ENCODE measurements around the gene RGS9BP. TPM values are rescaled to one million over a fixed set of nuclear protein-coding genes. Genes with fewer than 3 reads are reported as not detected.
A peak's percentile ranks its signal among the peaks of the same experiment; 100 is the strongest.
"Not testable (repeated sequence)": the region's sequence is repeated elsewhere in the genome, so short reads cannot be mapped to it uniquely, and the experiment has no call there.

RGS9BP gene
- total RNA-seq, 2 donors from 2014 or later, result 0.42 TPM; not detected in 1

DNA sequence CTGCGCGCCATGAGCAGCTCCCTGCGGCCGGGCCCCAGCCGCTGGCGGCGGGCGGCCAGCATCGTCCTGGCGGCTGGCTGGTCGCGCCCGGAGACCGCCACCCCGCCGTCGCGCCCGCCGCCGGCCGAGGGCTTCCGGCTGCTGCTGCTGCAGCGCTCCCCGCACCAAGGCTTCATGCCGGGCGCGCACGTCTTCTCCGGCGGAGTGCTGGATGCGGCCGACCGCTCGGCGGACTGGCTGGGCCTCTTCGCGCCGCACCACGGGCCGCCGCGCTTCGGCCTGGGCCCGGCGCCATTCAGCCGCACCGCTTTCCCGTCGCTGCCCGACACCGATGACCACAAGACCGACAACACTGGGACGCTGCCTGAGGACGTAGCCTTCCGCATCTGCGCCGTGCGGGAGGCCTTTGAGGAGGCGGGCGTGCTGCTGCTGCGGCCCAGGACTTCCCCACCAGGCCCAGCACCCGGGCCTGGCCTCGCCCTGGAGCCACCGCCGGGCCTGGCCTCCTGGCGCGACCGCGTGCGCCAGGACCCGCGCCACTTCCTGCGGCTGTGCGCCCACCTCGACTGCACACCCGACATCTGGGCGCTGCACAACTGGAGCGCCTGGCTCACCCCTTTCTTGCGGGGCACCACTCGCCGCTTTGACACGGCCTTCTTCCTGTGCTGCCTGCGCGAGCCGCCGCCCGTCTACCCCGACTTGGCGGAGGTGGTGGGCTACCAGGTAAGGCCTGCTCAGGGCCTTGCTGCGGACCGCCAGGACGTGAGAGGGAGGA lies 16.5 kb downstream of the RGS9BP start:
- peak; percentile 48 for ATAC-seq (ENCODE audit: insufficient number of reproducible peaks, low FRiP score, low read depth)
- peak overlapping the region; percentile 57 to 83 for H3K27ac ChIP-seq
- no peaks in the 10 kb centered on the region for H3K9me3 ChIP-seq
- peak overlapping the region; percentile 85 for H3K4me3 ChIP-seq
- no peak for DNase-seq (ENCODE audit: low spot score)
- peaks cover 27 to 38% of the 10 kb centered on the region in 2 donors for H3K4me1 ChIP-seq (ENCODE audit: control insufficient read depth in 1 of 2, low read depth in 2 of 2)
- TF ChIP-seq, protein P1, sequence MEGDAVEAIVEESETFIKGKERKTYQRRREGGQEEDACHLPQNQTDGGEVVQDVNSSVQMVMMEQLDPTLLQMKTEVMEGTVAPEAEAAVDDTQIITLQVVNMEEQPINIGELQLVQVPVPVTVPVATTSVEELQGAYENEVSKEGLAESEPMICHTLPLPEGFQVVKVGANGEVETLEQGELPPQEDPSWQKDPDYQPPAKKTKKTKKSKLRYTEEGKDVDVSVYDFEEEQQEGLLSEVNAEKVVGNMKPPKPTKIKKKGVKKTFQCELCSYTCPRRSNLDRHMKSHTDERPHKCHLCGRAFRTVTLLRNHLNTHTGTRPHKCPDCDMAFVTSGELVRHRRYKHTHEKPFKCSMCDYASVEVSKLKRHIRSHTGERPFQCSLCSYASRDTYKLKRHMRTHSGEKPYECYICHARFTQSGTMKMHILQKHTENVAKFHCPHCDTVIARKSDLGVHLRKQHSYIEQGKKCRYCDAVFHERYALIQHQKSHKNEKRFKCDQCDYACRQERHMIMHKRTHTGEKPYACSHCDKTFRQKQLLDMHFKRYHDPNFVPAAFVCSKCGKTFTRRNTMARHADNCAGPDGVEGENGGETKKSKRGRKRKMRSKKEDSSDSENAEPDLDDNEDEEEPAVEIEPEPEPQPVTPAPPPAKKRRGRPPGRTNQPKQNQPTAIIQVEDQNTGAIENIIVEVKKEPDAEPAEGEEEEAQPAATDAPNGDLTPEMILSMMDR (IDR thresholded peaks at IDR 0.05), result no peak
- H3K36me3 ChIP-seq, result no peaks in the 10 kb centered on the region
- H3K27me3 ChIP-seq (replicated peaks; ENCODE audit: insufficient read depth), result no peaks in the 10 kb centered on the region

DNA sequence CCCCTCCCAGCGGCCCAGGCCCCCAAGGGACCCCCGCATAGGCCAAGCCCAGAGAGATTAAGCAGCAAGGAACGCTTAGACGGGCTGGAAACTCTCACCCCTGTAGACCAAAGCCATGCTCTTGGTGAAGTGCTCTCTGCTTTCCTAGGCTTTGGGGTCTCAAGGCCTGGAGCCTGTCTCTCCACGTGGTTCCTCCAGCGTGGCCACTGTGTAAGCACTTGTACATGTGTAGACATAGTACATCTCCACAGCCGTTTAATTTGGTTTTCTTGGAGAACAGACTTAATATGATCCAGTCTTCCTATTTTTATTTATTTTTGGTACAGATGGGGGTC lies 17.0 kb downstream of the RGS9BP start:
- peaks cover 1% of the 10 kb centered on the region for H3K36me3 ChIP-seq
- peak overlapping the region; percentile 85 for H3K4me3 ChIP-seq
- TF ChIP-seq, protein P1 (IDR thresholded peaks at IDR 0.05), result no peak
- peaks cover 27 to 38% of the 10 kb centered on the region in 2 donors for H3K4me1 ChIP-seq (ENCODE audit: control insufficient read depth in 1 of 2, low read depth in 2 of 2)
- no peak for ATAC-seq (ENCODE audit: insufficient number of reproducible peaks, low FRiP score, low read depth)
- H3K27me3 ChIP-seq (replicated peaks; ENCODE audit: insufficient read depth), result no peaks in the 10 kb centered on the region
- no peaks in the 10 kb centered on the region for H3K9me3 ChIP-seq
- no peak for DNase-seq (ENCODE audit: low spot score)
- peak overlapping the region; percentile 57 to 83 for H3K27ac ChIP-seq

DNA sequence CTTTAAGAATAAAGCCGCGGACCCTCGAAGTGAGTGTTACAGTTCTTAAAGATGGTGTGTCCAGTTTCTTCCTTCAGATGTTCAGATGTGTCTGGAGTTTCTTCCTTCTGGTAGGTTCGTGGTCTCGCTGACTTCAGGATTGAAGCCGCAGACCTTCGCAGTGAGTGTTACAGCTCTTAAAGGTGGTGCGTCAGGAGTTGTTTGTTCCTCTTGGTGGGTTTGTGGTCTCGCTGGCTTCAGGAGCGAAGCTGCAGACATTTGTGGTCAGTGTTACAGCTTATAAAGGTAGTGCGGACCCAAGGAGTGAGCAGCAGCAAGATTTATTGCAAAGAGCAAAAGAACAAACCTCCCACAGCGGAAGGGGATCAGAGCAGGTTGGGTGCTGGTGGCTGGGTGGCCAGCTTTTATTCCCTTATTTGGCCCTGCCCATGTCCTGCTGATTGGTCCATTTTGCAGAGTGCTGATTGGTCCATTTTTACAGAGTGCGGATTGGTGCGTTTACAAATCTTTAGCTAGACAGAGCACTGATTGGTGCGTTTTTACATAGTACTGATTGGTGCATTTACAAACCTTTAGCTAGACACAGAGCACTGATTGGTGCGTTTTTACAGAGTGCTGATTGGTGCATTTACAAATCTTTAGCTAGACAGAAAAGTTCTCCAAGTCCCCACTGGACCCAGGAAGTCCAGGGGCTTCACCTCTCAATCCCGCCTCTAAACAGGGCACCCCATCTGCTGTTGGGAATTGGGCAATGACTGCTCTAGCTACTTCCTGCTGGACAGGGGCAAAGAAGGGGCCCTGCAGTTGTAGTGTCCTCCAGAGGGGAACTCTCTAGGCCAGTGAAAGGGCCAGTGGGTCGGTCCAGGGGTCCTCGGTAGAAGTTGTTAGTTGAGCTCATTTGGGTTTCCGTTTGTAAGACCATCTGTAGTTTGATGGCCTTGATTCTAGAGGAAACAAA lies 17.8 kb downstream of the RGS9BP start:
- ATAC-seq (ENCODE audit: insufficient number of reproducible peaks, low FRiP score, low read depth); H3K9me3 ChIP-seq; H3K27me3 ChIP-seq (replicated peaks; ENCODE audit: insufficient read depth); H3K27ac ChIP-seq; DNase-seq (ENCODE audit: low spot score); H3K36me3 ChIP-seq: not testable (repeated sequence)
- Histone ChIP-seq H3K4me1 (ENCODE audit: control insufficient read depth in 1 of 2, low read depth in 2 of 2) (peaks cover 27 to 38% of the 10 kb centered on the region in 2 donors), H3K4me3 (peak overlapping the region; percentile 85)

DNA sequence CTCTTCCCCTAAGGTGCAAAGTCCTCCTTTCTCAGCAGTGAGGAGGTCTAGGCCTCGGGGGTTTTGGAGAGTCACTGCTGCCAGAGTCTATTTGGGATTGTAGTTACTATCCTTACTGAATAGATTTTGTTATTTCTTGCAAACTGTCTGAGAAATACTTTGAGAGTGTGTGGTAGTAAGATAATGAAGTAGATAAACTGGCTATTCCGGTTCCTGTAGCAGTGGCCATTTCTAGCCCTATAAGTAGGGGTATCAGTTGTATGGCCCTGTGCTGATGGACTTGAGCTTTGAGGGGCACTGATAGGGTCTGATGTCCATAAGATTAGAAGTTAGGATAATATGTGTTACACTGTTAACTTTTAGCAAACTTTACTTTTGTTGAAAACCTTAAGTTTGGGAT lies 18.7 kb downstream of the RGS9BP start:
- Histone ChIP-seq H3K4me1 (ENCODE audit: control insufficient read depth in 1 of 2, low read depth in 2 of 2) (peaks cover 27 to 38% of the 10 kb centered on the region in 2 donors), H3K4me3 (peak overlapping the region; percentile 11)
- H3K27me3 ChIP-seq (replicated peaks; ENCODE audit: insufficient read depth); H3K36me3 ChIP-seq; H3K27ac ChIP-seq; ATAC-seq (ENCODE audit: insufficient number of reproducible peaks, low FRiP score, low read depth); H3K9me3 ChIP-seq; DNase-seq (ENCODE audit: low spot score): not testable (repeated sequence)

DNA sequence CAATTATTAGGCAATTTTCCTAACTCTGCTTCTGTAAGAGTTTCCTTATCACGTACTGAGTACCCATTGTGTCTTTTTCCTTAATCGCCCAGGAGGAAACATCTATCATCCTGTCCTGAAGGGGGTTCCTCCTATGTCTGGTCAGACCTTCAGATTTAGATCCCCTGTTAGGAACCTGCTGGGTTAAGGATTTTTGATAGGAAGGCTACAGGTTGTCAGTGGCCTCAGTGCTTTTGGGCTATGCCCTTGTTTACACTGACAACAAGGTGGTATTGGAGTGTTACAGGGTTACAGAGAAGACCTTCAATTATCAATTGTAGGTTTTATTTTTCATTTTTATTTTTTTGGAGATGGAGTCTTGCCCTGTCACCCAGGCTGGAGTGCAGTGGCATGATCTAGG lies 19.2 kb downstream of the RGS9BP start:
- not testable (repeated sequence) for ATAC-seq (ENCODE audit: insufficient number of reproducible peaks, low FRiP score, low read depth); H3K36me3 ChIP-seq; H3K9me3 ChIP-seq; H3K27ac ChIP-seq; DNase-seq (ENCODE audit: low spot score); H3K27me3 ChIP-seq (replicated peaks; ENCODE audit: insufficient read depth)
- peaks cover 27 to 38% of the 10 kb centered on the region in 2 donors for H3K4me1 ChIP-seq (ENCODE audit: control insufficient read depth in 1 of 2, low read depth in 2 of 2)
- peak overlapping the region; percentile 11 for H3K4me3 ChIP-seq

DNA sequence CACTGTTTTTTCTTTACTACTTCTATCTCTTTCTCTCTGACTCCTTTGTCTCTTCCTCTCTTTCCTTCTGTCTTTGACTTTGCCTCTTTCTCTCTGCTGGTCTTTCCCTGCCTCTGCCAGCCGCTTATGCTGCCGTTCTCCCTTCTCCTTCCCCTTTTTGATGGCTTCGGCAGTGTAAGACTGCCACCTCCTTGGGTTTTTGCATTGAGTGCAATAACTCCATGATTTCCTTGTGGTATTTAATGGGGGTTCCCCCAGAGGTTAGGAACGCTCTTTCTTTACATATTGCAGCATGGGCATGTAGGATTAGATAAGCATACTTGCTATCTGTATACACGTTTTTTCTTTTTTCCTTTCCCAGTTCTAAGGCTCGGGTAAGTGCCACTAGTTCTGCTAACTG lies 19.9 kb downstream of the RGS9BP start:
- not testable (repeated sequence) for H3K4me3 ChIP-seq; H3K9me3 ChIP-seq; ATAC-seq (ENCODE audit: insufficient number of reproducible peaks, low FRiP score, low read depth); H3K36me3 ChIP-seq; DNase-seq (ENCODE audit: low spot score); H3K27ac ChIP-seq; H3K27me3 ChIP-seq (replicated peaks; ENCODE audit: insufficient read depth)
- peaks cover 27 to 38% of the 10 kb centered on the region in 2 donors for H3K4me1 ChIP-seq (ENCODE audit: control insufficient read depth in 1 of 2, low read depth in 2 of 2)

DNA sequence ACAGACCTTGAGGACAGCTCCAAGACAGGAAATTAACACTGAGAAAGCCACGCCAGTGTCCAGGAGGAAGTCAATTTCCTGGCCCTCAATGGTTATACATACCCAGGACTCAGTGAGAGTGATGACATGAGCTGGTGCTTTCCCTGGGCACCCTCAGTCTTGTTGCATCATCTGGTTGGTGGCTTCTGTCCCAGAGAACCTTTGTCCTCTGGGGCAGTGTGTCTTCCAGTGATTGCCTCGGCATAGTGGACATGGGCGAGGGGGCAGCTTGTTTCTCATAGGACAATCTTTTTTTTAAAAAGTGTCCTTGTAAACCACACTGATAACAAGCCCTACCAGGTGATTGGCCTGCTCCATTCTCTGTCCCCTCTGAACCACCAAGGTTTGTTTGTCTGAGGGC lies 21.1 kb downstream of the RGS9BP start:
- DNase-seq (ENCODE audit: low spot score); H3K4me3 ChIP-seq; H3K9me3 ChIP-seq; ATAC-seq (ENCODE audit: insufficient number of reproducible peaks, low FRiP score, low read depth); H3K27me3 ChIP-seq (replicated peaks; ENCODE audit: insufficient read depth); H3K27ac ChIP-seq; H3K36me3 ChIP-seq: not testable (repeated sequence)
- peaks cover 24 to 38% of the 10 kb centered on the region in 2 donors for H3K4me1 ChIP-seq (ENCODE audit: control insufficient read depth in 1 of 2, low read depth in 2 of 2)

DNA sequence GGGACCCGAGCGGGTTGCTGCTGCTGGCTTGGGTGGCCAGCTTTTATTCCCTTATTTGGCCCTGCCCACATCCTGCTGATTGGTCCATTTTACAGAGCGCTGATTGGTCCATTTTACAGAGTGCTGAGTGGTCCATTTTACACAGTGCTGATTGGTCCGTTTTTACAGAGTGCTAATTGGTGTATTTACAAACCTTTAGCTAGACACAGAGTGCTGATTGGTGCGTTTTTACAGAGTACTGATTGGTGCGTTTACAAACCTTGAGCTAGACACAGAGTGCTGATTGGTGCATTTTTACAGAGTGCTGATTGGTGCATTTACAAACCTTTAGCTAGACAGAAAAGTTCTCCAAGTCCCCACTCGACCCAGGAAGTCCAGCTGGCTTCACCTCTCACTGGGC lies 24.5 kb downstream of the RGS9BP start:
- H3K27ac ChIP-seq; H3K4me3 ChIP-seq; H3K9me3 ChIP-seq; H3K27me3 ChIP-seq (replicated peaks; ENCODE audit: insufficient read depth); H3K4me1 ChIP-seq (ENCODE audit: control insufficient read depth in 1 of 2, low read depth in 2 of 2); ATAC-seq (ENCODE audit: insufficient number of reproducible peaks, low FRiP score, low read depth); DNase-seq (ENCODE audit: low spot score): not testable (repeated sequence)
- peaks cover 14% of the 10 kb centered on the region for H3K36me3 ChIP-seq
